IPS DF 4.7 (cell line): ENCODE measurements around the gene TRPM5.

Experiments
- DNase-seq: peaks from one replicate; pipeline ENCODE4 v3.0.0-alpha.2; 2013; ENCODE audit warnings: low spot score; ENCODE audit errors: extremely low read depth

Gene TRPM5

DNA sequence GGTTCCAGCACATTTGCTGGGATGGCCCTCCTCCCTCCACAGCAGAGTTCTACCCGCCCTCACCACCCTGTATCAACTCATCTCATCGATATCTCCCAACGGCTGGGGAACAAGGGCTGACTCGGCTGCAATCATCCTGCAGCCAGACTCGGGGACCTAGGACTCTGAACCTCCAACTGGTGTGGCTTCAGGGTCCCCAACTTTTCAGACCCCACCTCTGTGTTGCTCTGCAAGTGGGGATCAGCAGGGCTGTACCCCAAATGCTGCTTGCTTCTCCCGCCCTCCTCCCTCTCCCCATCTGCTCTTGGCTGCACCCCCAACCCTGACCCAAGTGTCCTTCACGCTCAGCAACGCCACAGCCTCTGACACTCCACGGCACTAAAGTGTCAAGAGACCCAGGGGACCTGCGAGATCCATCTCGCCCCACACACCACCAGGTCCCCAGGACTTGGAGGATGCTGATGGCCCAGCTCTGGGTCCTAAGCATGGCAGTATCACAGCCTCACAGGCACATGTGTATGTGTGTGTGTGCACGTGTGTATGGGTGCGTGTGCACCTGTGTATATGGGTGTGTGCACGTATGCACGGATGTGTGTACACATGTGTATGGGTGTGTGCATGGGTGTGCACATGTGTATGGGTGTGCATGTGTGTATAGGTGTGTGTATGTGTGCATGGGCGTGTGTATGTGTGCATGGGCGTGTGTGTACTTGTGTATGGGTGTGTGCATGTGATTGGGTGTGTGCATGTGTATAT, 26.9 kb upstream of the TRPM5 start:
- DNase-seq, result no peak

DNA sequence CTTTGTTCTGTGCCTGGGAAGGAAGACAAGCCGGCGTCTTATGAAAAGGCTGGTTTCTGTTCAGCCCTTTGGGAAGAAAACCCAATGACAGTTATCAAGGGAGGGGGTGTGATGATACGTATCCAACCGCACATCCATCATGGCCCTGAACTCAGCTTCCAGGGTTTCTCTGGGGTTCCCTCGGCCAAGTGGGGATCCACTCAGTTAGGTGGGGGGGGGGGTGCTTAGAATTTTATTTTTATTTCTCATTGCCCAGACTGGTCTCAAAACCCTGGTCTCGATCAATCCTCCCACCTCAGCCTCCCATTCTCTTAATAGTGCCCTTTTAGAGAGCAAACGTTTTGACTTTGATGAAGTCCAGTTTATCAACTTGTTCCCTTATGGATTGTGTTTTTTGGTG, 26.2 kb upstream of the TRPM5 start:
- DNase-seq, result no peak

GRCh38 chr11:2468363-2469235, 24.3 kb upstream of the TRPM5 start:
- DNase-seq, result no peak

DNA sequence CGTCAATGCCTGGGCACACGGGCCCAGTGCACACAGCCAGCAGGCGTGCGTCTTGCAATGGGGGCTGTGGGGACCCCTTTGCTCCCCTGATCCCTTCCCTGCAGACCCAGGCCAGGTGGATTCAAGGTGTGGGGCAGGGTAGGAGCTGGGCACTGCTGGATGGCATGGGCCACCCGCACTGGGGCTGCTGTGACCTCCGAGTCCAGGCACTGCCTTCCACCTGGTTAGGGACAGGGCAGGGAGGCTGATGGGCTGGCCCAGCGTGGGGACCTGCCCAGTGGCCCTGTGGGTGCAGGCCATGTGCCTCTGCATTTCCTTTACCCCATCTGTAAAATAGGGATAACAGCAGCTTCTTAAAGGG, 23.4 kb upstream of the TRPM5 start:
- DNase-seq, result no peak

DNA sequence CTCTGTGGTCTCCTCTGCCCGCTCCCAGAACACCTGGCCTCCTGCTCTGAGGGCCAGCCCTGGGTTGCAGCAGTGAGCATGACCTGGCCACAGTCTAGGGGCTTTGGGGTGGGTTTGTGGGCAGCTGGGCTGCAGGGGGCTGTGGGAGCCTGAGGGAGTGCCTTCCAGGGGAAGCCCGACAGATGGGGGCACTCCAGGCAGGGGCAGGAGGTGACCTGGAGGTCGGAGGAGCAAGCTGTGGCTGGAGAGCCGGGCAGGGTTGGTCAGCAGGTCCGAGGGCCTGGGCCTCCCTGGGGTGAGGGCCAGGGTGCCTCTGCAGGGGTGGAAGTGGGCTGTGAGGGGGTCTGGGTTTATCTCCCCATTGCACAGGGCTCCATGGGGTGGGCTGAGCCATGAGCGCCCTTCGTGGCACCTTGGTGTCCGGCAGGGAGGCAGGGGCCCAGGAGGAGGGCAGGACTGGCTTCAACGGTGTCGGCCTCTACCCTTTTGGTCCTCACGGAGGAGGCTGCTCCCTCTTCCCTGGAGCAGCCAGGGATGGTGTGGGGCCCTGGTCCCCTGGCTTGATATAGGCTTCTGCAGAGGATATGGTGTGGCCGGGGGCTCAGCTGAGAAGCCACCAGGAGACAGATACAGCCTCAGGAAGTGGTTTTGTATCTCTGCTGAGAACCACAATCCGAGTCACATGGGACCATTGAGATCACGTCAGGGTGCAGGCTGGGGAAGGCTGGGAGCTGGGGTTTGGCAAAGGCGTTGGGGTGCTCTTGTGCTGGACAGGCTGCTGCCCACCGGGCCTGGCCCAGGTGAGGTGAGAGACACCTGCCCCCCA, 22.8 kb upstream of the TRPM5 start:
- no peak for DNase-seq

GRCh38 chr11:2466069-2466801, 21.9 kb upstream of the TRPM5 start:
- no peak for DNase-seq

- no peak for DNase-seq
These were observed 21.1 kb upstream of the TRPM5 start for GRCh38 chr11:2465202-2466068.

DNA sequence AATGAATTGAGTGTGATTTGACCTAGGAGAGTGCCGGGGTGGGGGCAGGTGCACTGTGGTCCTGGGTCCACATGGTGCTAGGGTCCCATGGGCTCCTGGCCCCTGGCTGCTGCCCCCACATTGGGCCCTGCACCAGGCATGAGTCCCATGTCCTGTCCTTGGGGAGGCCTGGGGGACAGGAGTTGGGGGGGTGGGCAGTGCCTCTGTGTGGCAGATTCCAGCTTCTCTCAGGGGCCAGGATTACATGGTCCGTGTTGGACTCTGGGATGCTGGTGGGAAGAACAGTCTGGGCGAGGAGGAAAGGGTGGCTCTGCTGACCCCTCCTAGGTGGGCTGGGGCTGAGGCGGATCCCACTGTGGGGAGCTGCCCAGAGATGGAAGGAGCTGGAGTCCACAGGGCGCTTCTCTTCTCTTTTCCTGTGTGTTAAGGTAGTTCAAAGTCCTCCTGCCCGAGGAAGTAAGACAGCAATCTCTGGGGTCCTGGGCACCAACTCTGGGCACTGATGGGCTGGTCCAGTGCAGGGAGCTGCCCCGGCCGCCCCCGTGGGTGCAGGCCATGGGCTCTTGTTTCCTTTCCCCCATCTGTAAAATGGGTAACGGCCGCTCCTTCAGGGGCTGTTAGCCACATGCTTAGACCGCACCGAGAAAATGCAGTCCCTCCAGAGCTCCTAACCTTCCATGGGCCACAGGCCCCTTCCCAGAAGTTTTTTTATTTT, 20.3 kb upstream of the TRPM5 start:
- DNase-seq, result no peak

- DNase-seq, result no peak
These were observed 19.5 kb upstream of the TRPM5 start for GRCh38 chr11:2463766-2464277.

DNA sequence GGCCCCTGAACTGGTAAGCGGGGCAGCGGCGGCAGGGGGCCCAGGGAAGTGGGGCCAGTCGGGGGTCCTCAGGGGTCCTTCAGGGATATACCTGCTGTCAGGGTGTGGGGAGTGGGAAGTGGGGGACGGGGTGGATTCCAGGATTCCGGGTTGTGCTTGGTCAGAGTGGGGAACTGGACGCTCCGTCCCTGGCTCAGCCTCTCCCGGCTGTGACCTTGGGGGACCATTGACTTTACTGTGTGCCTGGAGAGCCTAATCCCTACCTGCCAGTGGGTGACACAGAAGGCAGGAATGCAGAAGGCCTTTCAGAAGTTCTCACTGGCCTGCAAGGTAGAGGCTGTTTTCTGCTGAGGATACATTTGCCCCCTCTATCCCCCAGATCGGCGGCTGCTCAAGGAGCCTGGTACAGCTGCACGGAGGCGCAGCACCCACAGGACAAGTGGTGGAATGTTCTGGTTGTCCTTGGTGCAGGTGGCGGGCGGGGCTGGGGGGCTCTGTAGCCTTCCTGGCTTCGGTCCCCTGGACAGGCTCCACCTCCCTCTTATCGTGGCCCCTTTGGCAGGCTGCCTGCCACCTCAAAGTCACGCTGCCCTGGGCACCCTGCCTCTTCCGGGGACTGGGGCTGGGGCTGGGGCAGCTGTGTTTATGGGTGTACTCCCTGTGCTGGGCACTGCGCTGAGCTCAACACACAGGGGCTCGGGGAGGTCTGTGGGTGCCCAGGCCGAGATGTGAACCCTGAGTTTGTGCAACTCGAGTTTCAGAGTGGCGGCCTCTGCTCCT, 18.9 kb upstream of the TRPM5 start:
- no peak for DNase-seq

- DNase-seq, result no peak
These were observed 18.2 kb upstream of the TRPM5 start for GRCh38 chr11:2462543-2462985.

GRCh38 chr11:2461956-2462542, 17.7 kb upstream of the TRPM5 start:
- DNase-seq, result no peak

DNA sequence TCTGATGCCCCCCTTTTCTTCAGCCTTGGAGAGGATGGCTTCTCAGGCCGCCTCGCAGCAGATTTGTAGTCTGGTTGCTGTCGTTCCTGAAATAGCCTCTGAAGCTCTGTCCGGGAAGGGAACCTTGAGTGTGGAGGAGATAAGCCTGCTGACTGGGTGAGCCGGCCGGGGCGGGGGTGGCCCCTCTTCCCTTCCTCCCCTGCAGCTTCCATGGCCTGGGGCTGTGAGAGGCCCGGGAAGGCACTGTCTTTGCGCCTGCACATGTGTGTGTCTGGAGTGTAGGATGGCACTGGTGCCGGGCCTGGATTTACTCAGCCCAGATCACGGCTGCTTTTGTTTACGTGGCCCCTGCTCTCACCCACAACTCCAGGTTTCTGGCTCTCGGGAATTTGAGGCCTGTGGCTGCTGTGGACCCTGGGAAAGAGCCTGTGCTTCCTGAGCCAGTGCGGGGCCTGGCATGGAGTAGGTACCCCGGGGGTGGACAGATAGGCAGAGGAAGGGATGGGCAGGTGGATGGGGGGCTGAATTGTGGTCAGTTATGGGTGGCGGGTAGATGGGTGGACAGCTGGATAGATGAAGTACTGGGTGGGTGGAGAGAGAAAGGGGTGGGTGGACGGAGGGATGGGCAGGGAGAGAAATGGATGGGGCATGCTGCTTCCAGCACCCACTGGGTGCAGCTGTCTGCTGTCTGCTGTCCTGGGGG, 17.1 kb upstream of the TRPM5 start:
- DNase-seq, result no peak

- DNase-seq, result no peak
These were observed 16.4 kb upstream of the TRPM5 start for GRCh38 chr11:2460540-2461252.

DNA sequence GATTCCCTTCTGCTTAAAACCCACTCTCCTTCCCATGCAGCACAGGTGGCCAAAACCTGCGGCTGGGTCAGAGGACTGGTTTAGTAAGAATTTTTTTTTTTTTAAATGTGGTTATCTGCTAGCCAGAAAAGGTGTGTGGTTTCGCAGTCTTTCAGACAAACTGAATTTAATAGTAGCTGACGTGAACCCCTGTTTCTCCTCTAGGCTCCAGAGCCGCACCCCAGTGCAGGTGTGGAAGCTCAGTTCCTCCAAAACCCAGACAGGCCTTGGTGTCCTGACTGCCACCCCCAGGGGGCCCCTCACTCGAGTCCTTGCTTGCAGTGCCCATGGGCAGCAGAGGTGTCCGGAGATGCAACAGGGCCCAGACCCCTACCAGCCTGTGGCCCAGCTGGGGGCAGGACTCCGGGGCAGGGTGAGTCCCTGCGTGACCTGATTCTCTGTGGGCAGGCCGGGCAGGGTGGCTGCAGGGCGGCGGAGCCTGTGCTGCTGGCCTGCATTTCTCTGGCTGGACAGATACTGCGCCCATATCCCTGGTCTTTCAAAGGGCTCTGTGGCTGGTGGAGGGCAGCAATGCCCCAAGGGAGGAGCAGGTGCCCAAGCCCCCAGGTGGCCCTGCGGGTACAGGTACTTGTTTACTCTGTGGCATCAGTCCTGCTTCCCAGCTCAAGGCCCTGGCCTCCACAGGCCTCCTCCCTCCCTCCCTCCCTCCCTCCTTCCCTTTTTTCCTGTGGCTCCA, 15.7 kb upstream of the TRPM5 start:
- no peak for DNase-seq

DNA sequence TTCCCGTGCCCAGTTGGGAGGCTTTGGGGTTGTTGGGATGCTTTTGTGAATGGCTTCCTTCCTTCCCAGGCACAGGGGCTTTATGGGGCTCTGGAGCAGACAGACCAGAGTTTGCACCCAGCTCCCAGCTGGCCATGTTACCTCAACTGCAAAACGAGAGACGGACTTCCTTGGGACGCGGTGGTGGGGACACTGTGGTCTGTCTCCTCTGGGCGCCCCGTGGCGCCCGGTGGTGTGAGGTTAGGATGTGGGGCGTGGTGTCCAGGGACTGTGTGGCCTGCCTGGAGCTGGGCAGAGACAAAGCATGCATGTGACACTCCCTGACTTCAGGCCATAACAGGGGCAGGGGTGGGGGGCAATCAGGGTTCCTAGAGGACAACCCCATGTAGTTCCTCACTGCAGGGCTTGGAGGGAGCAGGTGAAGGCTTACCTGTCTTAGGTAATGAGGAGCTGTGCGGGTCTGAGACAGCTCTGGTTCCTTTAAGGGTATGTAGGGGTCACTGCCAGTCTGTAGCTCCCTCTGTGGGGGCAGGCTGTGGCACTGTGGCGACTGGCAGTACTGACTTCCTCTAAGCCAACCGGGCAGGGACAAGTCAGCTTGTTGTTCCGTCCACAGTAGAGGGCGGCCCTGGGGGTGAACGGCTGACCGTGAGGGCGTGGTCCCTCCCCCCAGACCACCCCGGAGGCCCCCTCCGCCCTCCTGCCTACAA, 14.9 kb upstream of the TRPM5 start:
- DNase-seq, result no peak
